ENCODE measurements around the gene PRIMA1.

GRCh38 chr14:93675651-93676050, 112.6 kb downstream of the PRIMA1 start:
- TF ChIP-seq CTCF (IDR thresholded peaks at IDR 0.05) (no peak), POLR2A (IDR thresholded peaks at IDR 0.05) (no peak)

Data from testis (tissue), 2 donors.